GM12878 (cell line): ENCODE data around the gene NR3C1. TPM values are rescaled to one million over a fixed set of nuclear protein-coding genes. Genes with fewer than 3 reads are reported as not detected.
A peak's percentile ranks its signal among the peaks of the same experiment; 100 is the strongest.

Experiments
- ATAC-seq: fragments of 200-7000 bp; cut with Tn5 transposase; 3 replicates; pipeline ENCODE4 v1.9.1; 2020; ENCODE audit warnings: mild to moderate bottlenecking, moderate library complexity
- BruUV-seq: library from RNA; stranded (reverse); fragments of 400-500 nt; replicated peaks from 2 replicates; lab custom pipeline; 2021; lab: Mats Ljungman, UMichigan
- CTCF ChIA-PET: fragments of 300-600 bp; sonication (Branson Sonifier 250); formaldehyde crosslinking; extraction: SDS; loops from one replicate; lab custom pipeline; 2021; ENCODE audit warnings: inconsistent platforms; lab: Yijun Ruan, JAX
- POLR2A ChIA-PET: fragments of 350-600 bp; formaldehyde crosslinking; extraction: SDS; loops from one replicate; lab custom pipeline; 2021; ENCODE audit warnings: inconsistent platforms; lab: Charles Lee
- RAD21 ChIA-PET: fragments of 300-600 bp; sonication (Branson Sonifier 250); formaldehyde crosslinking; loops from one replicate; lab custom pipeline; 2023; ENCODE audit warnings: antibody characterized with exemption; ENCODE audit not compliant: unreplicated experiment; lab: Charles Lee
- SMC1A ChIA-PET: fragments of 300-600 bp; sonication (Branson Sonifier 250); formaldehyde crosslinking; loops from one replicate; lab custom pipeline; 2023; ENCODE audit not compliant: unreplicated experiment, uncharacterized antibody; lab: Charles Lee
- DNase-seq: peaks from one replicate; pipeline ENCODE4 v3.0.0-alpha.2; 2011; ENCODE audit warnings: low read depth, low spot score
- FAIRE-seq: peaks from 3 replicates; lab custom pipeline; 2011; peaks lifted over from hg19 to GRCh38; lab: Jason Lieb, UNC
- H2AFZ ChIP-seq: 2 replicates; pipeline ENCODE4 v1.6.0; 2011; ENCODE audit warnings: low read depth, low read length, control low read depth; ENCODE audit not compliant: control insufficient read depth
- H3K27ac ChIP-seq: 2 replicates; pipeline ENCODE4 v1.5.1; 2011; ENCODE audit warnings: control low read depth; ENCODE audit not compliant: control insufficient read depth, insufficient read depth
- H3K27me3 ChIP-seq, 2 experiments: replicated peaks in 1 of 2; 2 replicates each; pipeline versions ENCODE4 v1.6.0 to v1.6.1; 2011; ENCODE audit warnings: low read length in 1 of 2; ENCODE audit not compliant: control insufficient read depth in 2 of 2, insufficient read depth in 2 of 2
- H3K36me3 ChIP-seq, 2 experiments: 2 replicates each; pipeline ENCODE4 v1.5.1; 2011; ENCODE audit warnings: low read length in 1 of 2; ENCODE audit not compliant: control insufficient read depth in 2 of 2, insufficient read depth in 2 of 2
- H3K4me1 ChIP-seq: 2 replicates; pipeline ENCODE4 v1.6.1; 2011; ENCODE audit warnings: mild to moderate bottlenecking, low read length, moderate library complexity, mixed read lengths; ENCODE audit not compliant: control insufficient read depth, insufficient read depth
- H3K4me2 ChIP-seq: 2 replicates; pipeline ENCODE4 v1.6.0; 2011; ENCODE audit warnings: control low read depth; ENCODE audit not compliant: control insufficient read depth, insufficient read depth
- H3K4me3 ChIP-seq: fragments of 200-600 bp; sonication (generic); 2 replicates; pipeline ENCODE4 v1.5.1; 2016
- H3K79me2 ChIP-seq: 2 replicates; pipeline ENCODE4 v1.6.0; 2011; ENCODE audit warnings: low read length; ENCODE audit not compliant: control insufficient read depth, insufficient read depth
- H3K9ac ChIP-seq: 2 replicates; pipeline ENCODE4 v1.8.0; 2011; ENCODE audit warnings: low read length, control low read depth, mixed read lengths; ENCODE audit not compliant: control insufficient read depth, insufficient read depth
- H3K9me3 ChIP-seq: replicated peaks from 3 replicates; pipeline ENCODE4 v1.5.1; 2011; ENCODE audit warnings: mild to moderate bottlenecking, low read length; ENCODE audit not compliant: control insufficient read depth, insufficient read depth
- H4K20me1 ChIP-seq: 2 replicates; pipeline ENCODE4 v1.6.0; 2011; ENCODE audit not compliant: control insufficient read depth, insufficient read depth
- ATF7 ChIP-seq: fragments of 450-650 bp; IDR thresholded peaks from 2 replicates; pipeline ENCODE4 v1.6.1; 2016; ENCODE audit warnings: low read depth, mild to moderate bottlenecking
- BRCA1 ChIP-seq: IDR thresholded peaks from 2 replicates; pipeline ENCODE4 v1.6.1; 2011; ENCODE audit warnings: low read depth, low read length, improper control_type of control experiment
- EED ChIP-seq: sonication (generic); IDR thresholded peaks from 2 replicates; pipeline ENCODE4 v1.6.1; 2016; ENCODE audit warnings: antibody characterized with exemption, low read depth
- ETV6 ChIP-seq, 2 experiments: fragments of 450-650 bp in 1 of 2; IDR thresholded peaks in 1 of 2; conservative IDR thresholded peaks in 1 of 2; 2 replicates each; pipeline ENCODE4 v1.6.1; 2014; ENCODE audit warnings: antibody characterized with exemption in 1 of 2, borderline replicate concordance in 1 of 2, low read depth in 1 of 2, mild to moderate bottlenecking in 1 of 2, moderate library complexity in 1 of 2
- IRF4 ChIP-seq: IDR thresholded peaks from 2 replicates; pipeline ENCODE4 v1.6.1; 2011; ENCODE audit warnings: low read depth, low read length
- MTA3 ChIP-seq: IDR thresholded peaks from 2 replicates; pipeline ENCODE4 v1.6.1; 2012; ENCODE audit warnings: low read length, inconsistent platforms, borderline replicate concordance
- RUNX3 ChIP-seq: IDR thresholded peaks from 2 replicates; pipeline ENCODE4 v1.6.1; 2012; ENCODE audit warnings: low read length, inconsistent platforms
- SMAD5 ChIP-seq: IDR thresholded peaks from 2 replicates; pipeline ENCODE4 v1.6.1; 2016; ENCODE audit warnings: antibody characterized with exemption, low read depth
- ZSCAN29 ChIP-seq: fragments of 450-650 bp; IDR thresholded peaks from 2 replicates; pipeline ENCODE4 v1.6.1; 2017; ENCODE audit warnings: mild to moderate bottlenecking, moderate library complexity
- WGBS: methylation state at CpG from one replicate; pipeline ENCODE4 v1.1.6; 2016; ENCODE audit warnings: low lambda C conversion rate; ENCODE audit not compliant: insufficient replicate concordance, insufficient coverage; ENCODE audit errors: missing lambda C conversion rate; 5-methylcytosine and 5-hydroxymethylcytosine counted together
- in situ Hi-C: fragments of 300-500 bp; cut with MboI; formaldehyde crosslinking; loops from 9 replicates; pipeline ENCODE4 v1.14.3; 2018; ENCODE audit warnings: mixed read lengths
- intact Hi-C: fragments of 100-400 bp; cut with micrococcal nuclease; formaldehyde crosslinking; loops from one replicate; pipeline ENCODE4 v1.14.2; 2022; ENCODE audit not compliant: unreplicated experiment
- polyA plus RNA-seq, 11 experiments: library from polyadenylated mRNA; depleted of rRNA in 4 of 11; unstranded in 6 of 11; stranded (reverse) in 5 of 11; fragments of >200 nt; fragmentation: Nextera tagmentation in 4 of 11; fragmentation: Illumina TruSeq in 1 of 11; extraction: Ambion mirVana in 4 of 11; extraction: Trizol in 1 of 11; gene quantifications; 1 replicate in 1 of 11; 2 replicates in 10 of 11; pipeline versions ENCODE4 v1.2.1 to v1.2.3, GENCODE V29; 2011 to 2016; ENCODE audit warnings: inconsistent platforms in 2 of 11, missing spikeins in 2 of 11, low read depth in 1 of 11
- total RNA-seq, 4 experiments: library from RNA; depleted of rRNA in 3 of 4; stranded (reverse); fragments of >200 nt in 3 of 4; fragmentation: Illumina TruSeq in 1 of 4; extraction: Trizol in 1 of 4; gene quantifications; 2 replicates each; pipeline versions ENCODE4 v1.2.1 to v1.2.3, GENCODE V29; 2013 to 2021
- TF ChIP-seq, protein P1 (sequence below): fragments of 450-650 bp; IDR thresholded peaks from 2 replicates; pipeline ENCODE4 v1.6.1; 2017; ENCODE audit warnings: mild to moderate bottlenecking
- TF ChIP-seq, protein P2 (sequence below): fragments of 450-650 bp; IDR thresholded peaks from 2 replicates; pipeline ENCODE4 v1.6.1; 2014; ENCODE audit warnings: mild to moderate bottlenecking
- TF ChIP-seq, protein P3 (sequence below): IDR thresholded peaks from 2 replicates; pipeline ENCODE4 v1.6.1; 2012; ENCODE audit warnings: low read length, inconsistent platforms
- TF ChIP-seq, protein P4 (sequence below): fragments of 450-650 bp; IDR thresholded peaks from 2 replicates; pipeline ENCODE4 v1.6.1; 2017; ENCODE audit warnings: mild to moderate bottlenecking, low read depth, inconsistent platforms; ENCODE audit not compliant: poor library complexity, severe bottlenecking
- TF ChIP-seq, protein P5 (sequence below): fragments of 450-650 bp; conservative IDR thresholded peaks from 2 replicates; pipeline ENCODE4 v1.6.1; 2017; ENCODE audit warnings: mild to moderate bottlenecking, moderate library complexity

The NR3C1 gene
- total and polyA plus RNA-seq, 10 of the 15 experiments (the other 5 are each of a cell fraction or from before 2014, with no cell fraction given) = 49.7 to 141 (median 109) TPM

DNA sequence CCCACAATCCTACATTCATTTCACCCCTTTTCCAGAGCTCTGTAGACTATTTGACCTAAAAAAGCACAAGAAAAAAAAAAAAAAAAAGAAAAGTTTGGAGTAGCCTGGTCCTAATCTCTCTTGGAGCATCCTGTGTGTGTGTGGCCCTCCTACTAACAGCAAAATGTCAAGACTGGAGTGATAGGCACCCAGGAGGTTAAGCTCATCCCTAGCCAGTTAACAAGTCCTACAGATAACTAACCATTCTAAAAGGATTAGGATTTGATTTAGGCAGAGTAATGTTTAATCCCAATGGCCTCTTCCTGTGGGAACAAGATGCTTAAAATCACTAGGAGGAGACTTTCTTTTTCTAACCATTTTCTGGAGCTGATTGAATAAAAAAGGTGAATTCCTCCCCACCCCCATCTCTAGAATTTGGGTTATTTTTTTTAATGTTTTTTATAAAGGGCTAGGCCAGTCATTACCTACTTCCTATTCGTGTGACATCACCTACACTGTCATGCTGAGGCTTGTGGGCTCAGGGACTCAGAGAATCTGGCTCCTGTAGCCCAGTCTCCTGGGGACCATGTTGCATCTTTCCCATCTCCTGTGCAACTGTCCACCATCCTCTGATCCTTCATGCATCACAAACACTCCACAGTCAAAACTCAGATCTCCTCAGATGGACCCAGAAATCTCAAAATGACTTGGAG lies 43.2 kb upstream of the NR3C1 start:
- Histone ChIP-seq H3K27me3 (no peaks in the 10 kb centered on the region), H3K9ac (no peak overlapping the region), H3K9me3 (no peaks in the 10 kb centered on the region; the same call in 2 of the 3 replicates), H4K20me1 (no peaks in the 10 kb centered on the region), H3K4me1 (no peaks in the 10 kb centered on the region), H3K4me3 (no peak overlapping the region), H3K79me2 (no peaks in the 10 kb centered on the region), H2AFZ (peak overlapping the region; percentile 4; the same call in 1 of the 2 replicates), H3K36me3 (no peaks in the 10 kb centered on the region), H3K4me2 (no peak overlapping the region; the same call in 1 of the 2 replicates), H3K27ac (no peak overlapping the region)
- POLR2A ChIA-PET = interaction anchor here (0.6 to 1.9 kb wide), 10 partner anchors 12 to 488 kb away, joined by 3 to 27 read pairs (median 4); no protein-coding TSS in a partner anchor
- intact Hi-C loops = no loop called here
- in situ Hi-C loops = no loop called here
- WGBS = 0% methylated on average over 1 of the region's 1 CpG
- CTCF ChIA-PET = interaction anchor here (0.6 to 1.2 kb wide), 5 partner anchors 10 to 259 kb away, joined by 3 to 9 read pairs (median 3); no protein-coding TSS in a partner anchor
- SMC1A ChIA-PET = interaction anchor here (0.6 to 2.4 kb wide), 20 partner anchors 10 to 523 kb away, joined by 3 to 11 read pairs (median 3); no protein-coding TSS in a partner anchor
- RAD21 ChIA-PET = interaction anchor here (0.6 to 3.6 kb wide), 8 partner anchors 13 to 1621 kb away, joined by 3 to 19 read pairs (median 4); no protein-coding TSS in a partner anchor
- FAIRE-seq (no peak), ATAC-seq (peak; percentile 87), DNase-seq (no peak)
- no TSS peak for BruUV-seq
- no peak for TF ChIP-seq MTA3
- no peak for TF ChIP-seq ZSCAN29
- peak; percentile 55 for TF ChIP-seq EED
- TF ChIP-seq, protein P1, sequence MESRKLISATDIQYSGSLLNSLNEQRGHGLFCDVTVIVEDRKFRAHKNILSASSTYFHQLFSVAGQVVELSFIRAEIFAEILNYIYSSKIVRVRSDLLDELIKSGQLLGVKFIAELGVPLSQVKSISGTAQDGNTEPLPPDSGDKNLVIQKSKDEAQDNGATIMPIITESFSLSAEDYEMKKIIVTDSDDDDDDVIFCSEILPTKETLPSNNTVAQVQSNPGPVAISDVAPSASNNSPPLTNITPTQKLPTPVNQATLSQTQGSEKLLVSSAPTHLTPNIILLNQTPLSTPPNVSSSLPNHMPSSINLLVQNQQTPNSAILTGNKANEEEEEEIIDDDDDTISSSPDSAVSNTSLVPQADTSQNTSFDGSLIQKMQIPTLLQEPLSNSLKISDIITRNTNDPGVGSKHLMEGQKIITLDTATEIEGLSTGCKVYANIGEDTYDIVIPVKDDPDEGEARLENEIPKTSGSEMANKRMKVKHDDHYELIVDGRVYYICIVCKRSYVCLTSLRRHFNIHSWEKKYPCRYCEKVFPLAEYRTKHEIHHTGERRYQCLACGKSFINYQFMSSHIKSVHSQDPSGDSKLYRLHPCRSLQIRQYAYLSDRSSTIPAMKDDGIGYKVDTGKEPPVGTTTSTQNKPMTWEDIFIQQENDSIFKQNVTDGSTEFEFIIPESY = no peak
- no peak for TF ChIP-seq SMAD5
- peak; percentile 34; the same call in 1 of the 2 replicates for TF ChIP-seq ATF7
- TF ChIP-seq, protein P2, sequence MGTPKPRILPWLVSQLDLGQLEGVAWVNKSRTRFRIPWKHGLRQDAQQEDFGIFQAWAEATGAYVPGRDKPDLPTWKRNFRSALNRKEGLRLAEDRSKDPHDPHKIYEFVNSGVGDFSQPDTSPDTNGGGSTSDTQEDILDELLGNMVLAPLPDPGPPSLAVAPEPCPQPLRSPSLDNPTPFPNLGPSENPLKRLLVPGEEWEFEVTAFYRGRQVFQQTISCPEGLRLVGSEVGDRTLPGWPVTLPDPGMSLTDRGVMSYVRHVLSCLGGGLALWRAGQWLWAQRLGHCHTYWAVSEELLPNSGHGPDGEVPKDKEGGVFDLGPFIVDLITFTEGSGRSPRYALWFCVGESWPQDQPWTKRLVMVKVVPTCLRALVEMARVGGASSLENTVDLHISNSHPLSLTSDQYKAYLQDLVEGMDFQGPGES = no peak
- TF ChIP-seq, protein P3, sequence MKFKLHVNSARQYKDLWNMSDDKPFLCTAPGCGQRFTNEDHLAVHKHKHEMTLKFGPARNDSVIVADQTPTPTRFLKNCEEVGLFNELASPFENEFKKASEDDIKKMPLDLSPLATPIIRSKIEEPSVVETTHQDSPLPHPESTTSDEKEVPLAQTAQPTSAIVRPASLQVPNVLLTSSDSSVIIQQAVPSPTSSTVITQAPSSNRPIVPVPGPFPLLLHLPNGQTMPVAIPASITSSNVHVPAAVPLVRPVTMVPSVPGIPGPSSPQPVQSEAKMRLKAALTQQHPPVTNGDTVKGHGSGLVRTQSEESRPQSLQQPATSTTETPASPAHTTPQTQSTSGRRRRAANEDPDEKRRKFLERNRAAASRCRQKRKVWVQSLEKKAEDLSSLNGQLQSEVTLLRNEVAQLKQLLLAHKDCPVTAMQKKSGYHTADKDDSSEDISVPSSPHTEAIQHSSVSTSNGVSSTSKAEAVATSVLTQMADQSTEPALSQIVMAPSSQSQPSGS = 0 out of 2 replicates have a peak, but pooled peaks have one; percentile 16
- no peak for TF ChIP-seq BRCA1
- TF ChIP-seq, protein P4, sequence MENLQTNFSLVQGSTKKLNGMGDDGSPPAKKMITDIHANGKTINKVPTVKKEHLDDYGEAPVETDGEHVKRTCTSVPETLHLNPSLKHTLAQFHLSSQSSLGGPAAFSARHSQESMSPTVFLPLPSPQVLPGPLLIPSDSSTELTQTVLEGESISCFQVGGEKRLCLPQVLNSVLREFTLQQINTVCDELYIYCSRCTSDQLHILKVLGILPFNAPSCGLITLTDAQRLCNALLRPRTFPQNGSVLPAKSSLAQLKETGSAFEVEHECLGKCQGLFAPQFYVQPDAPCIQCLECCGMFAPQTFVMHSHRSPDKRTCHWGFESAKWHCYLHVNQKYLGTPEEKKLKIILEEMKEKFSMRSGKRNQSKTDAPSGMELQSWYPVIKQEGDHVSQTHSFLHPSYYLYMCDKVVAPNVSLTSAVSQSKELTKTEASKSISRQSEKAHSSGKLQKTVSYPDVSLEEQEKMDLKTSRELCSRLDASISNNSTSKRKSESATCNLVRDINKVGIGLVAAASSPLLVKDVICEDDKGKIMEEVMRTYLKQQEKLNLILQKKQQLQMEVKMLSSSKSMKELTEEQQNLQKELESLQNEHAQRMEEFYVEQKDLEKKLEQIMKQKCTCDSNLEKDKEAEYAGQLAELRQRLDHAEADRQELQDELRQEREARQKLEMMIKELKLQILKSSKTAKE = no peak
- peak; percentile 57; the same call in 1 of the 2 replicates for TF ChIP-seq RUNX3
- TF ChIP-seq ETV6 (conservative IDR thresholded peaks at IDR 0.05 in 1 of 2, IDR thresholded peaks at IDR 0.05 in 1 of 2; ENCODE audit: borderline replicate concordance in 1 of 2, low read depth in 1 of 2) = peak in 1 of 2 experiments; percentile 61; a peak in 1 of 4 replicates
- no peak for TF ChIP-seq IRF4
- TF ChIP-seq, protein P5, sequence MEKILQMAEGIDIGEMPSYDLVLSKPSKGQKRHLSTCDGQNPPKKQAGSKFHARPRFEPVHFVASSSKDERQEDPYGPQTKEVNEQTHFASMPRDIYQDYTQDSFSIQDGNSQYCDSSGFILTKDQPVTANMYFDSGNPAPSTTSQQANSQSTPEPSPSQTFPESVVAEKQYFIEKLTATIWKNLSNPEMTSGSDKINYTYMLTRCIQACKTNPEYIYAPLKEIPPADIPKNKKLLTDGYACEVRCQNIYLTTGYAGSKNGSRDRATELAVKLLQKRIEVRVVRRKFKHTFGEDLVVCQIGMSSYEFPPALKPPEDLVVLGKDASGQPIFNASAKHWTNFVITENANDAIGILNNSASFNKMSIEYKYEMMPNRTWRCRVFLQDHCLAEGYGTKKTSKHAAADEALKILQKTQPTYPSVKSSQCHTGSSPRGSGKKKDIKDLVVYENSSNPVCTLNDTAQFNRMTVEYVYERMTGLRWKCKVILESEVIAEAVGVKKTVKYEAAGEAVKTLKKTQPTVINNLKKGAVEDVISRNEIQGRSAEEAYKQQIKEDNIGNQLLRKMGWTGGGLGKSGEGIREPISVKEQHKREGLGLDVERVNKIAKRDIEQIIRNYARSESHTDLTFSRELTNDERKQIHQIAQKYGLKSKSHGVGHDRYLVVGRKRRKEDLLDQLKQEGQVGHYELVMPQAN = no peak
